ENCODE measurements around the gene RGS6. TPM values are rescaled to one million over a fixed set of nuclear protein-coding genes. Genes with fewer than 3 reads are reported as not detected.
A peak's percentile ranks its signal among the peaks of the same experiment; 100 is the strongest.

RGS6 gene
- polyA plus RNA-seq, 12 donors = 4.9 to 11.4 (median 6.0) TPM; not detected in 1

- DNase-seq = no peak
Measured at GRCh38 chr14:72237722-72238666, 305.8 kb downstream of the RGS6 start.

DNA sequence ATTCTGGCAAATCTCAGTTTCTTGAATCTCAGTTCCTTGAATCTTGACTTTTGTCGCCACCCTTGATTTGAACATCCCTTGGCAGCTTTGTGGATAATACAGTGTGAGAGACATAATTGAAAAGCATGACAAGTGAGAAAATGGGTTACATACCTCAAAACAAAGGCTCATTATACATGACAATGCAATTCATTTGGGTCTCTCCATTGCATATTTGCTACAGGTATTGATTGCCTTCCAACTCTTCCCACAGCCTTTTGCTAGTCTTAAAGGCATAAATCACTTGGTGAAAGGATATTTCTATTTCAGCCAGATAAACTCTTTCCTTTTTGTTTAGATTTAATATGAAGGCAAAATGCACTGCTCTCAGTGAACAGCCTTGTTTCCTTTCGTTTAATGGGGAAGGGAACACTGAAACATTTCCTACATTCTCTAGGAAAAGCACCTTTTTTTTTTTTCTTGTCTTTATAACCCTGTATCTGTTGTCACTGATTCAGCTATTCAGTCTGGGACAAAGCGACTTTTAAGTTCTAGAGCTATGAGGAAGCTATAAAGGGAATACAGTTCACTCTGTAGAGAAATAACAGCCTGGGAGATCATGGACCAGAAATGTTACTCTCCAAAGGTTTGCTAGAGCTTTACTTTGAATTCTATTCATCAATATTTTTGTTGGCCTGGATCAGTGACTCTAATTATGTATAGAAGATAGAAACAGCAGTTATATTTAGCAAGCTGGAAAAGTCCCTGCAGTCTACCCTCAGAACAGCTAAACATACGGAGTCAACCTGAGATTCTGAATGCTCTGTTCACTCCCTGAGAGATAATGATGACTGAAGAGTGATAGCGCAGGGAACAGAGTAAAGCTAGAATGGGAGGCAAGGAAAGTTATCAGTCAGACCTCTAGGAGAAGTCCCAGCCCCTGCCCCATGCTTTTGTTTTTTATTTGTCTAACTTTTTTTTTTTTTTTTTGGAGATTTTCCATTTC is 311.4 kb downstream of the RGS6 start:
- no peak for DNase-seq

DNA sequence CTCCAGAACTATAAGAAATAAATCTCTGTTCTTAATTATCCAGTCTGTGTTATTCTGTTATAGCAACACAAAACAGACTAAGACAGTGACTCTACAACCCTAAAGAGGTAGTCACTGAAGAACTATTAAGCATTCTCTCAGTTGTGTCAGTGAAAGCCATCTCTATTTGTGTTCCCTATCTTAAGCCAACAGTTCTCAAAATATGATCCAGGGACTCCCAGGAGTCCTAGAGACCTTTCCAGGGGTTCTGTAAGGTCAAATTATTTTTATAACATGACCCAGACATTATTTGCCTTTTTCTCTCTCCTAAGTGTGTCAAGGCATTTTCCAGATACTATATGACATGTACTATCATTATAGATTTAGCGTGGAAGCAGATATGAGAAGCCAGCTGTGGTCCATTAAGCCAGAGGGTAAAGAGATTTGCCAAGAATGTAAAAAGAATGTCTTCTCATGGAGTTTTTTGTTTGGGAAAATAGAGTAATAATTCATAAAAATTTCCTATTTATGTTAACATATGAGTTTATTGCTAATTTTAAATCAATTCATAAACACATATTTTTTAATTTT is 315.8 kb downstream of the RGS6 start:
- DNase-seq = no peak

DNA sequence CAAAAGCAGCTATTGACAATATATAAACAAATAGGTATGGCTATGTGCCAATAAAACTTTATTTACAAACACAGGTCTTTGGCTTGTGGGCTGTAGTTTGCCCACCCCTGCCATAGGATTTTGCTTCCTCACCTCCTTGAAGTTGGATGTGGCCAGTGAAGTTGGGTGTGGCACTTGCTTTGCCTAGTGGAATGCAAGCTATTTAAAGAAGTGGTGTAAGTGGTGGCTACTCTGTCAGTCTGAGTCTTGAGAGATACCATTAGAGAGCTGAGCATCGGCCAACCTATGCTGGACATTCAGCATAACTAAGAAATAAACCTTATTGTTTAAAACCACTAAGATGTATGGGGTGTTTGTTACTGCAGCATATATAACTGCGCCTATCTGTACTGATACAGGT is 321.3 kb downstream of the RGS6 start:
- DNase-seq = no peak

DNA sequence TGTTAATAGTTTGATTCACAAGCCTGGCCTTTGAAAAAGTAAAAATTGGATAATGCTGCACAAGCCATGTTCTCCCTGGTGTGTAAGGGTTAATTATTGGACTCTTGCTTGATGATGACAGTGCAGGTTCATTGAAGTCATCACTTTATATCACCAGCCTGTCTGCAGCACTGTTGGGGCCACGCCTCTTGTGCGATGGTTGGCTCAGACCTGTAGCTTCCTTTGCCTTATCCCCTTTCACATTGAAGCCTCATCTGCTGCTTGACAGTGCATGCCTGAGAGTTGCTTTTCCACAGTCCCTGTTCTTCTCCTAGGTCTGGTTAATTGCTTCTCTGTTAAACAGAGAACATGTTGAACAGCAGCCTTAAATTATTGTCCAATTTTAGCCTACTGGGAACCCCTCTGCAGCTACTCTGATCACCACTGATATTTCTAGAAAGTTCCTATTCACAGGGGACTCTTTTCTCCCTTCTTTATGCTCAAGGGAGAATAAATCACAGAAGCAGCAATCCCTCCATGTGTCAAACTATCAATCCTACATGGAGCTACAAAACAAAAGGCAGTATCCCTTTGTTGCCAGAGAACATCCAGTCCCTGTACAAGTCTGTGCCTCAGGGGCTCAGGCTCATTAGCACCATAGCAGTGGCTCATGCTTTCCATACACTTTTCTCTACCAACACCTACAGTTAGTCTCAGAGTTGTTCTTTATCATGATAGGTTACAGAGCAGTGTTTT is 322.1 kb downstream of the RGS6 start:
- DNase-seq = no peak

DNA sequence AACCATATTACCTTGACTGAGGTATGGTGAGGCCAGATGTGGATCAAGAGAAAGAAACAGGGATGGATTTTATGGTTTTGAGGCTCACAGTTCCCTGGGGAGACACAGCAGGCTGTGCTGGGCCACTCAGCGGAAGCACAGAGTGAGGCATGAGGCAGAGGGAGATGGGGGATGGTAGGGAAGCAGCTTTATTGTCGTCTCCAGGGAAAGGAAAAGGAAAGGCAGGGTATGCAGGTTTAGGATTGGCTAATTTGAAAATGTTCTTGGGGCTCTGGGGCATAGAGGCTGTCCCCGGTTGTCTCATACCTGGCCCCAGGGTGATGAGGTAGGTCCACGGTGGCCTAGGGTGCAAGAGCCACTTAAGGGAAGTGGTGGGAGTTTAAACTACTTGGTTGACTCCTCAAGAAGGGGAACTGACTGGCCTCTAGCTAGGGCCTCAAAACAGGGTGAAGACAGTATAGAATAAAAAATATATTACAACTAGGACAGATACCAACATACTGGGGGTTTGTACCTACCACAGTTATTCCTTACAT is 322.8 kb downstream of the RGS6 start:
- DNase-seq = no peak

- DNase-seq = no peak
Measured at GRCh38 chr14:72256055-72256454, 323.8 kb downstream of the RGS6 start.

- no peak for DNase-seq
Measured at GRCh38 chr14:72261068-72261467, 328.8 kb downstream of the RGS6 start.

GRCh38 chr14:72262771-72263170 is 330.5 kb downstream of the RGS6 start:
- no peak for DNase-seq

DNA sequence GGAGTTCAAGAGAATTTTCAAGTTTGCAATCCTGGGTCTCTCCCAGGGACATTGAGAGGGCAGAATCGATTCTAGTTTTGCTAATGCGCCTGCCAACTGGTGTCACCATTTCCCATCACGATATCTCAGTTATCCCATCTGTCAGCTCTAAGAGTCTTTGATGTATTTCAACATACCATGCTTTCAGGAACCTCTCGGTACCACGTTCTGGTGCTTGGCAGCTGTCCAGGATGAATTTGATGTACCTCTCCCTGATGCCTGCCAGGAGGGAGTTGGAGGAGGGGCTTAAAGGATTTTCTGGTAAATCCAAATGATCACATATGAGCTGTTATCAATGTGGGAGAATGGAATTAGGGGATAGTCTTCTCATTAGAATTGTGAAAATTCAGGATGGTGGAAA is 332.5 kb downstream of the RGS6 start:
- DNase-seq = no peak

DNA sequence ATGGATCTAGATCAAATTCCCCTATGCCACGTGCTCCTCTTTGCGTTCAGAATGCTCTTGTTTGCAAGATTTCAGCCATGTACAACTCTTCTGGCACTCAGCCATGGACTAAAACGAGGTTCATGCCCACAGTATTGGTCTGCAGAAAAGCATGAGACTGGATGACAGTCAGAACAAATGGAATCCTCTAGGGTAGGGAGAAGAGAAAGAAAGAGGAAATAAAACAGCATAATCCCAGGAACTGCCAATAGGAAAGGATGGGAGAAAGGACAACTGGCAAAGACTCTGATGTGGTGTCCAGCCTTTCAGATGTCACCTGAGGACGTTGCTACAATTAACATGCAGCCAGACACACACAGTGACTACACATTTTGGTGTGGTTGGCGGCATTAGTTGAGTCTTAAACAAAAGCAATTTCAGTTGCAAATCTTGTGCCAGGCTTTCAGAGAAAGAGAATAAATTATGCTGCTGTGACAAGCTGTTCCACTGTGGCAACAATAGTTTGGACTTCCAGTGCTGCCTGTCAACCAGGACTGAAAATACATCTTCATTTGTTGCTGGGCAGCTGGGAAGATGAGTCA is 338.0 kb downstream of the RGS6 start:
- DNase-seq = no peak

DNA sequence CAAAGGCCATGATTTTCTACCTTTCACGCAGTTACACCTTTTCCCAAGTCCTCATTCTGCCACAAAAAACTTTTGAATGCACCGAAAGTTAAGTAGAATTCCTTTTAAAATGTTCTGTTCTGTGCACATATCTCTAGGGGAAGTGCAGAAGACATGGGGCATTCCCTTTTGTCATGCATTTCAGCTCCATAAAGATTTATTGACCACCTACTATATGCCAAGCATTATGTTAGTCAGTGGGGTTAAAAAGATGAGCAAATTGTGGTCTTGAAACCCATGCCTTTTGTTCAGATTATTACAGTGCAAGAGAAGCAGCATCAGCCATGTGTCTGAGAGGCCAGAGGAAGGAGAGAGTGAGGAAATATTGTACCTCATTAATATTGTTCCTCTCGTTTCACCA is 338.5 kb downstream of the RGS6 start:
- no peak for DNase-seq

- no peak for DNase-seq
Measured at GRCh38 chr14:72275242-72275641, 343.0 kb downstream of the RGS6 start.

DNA sequence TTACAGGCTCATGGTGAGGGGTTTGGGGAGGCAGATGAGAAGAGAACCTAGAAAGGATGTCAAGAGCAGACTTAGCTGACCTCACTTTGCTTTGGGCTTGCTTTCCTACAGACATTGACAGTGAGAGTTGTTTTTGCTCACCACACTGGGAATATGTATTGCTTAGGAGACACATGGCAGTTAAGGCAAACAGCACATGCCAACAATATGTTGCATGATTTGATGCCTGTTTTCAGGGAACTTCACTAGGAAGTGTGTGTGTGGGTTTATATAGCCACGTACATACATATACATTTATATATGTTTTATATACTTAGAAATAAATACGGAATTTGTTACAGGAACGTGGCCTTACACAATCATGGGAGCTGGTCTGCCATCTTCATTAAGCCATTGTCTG is 346.1 kb downstream of the RGS6 start:
- DNase-seq = no peak

DNA sequence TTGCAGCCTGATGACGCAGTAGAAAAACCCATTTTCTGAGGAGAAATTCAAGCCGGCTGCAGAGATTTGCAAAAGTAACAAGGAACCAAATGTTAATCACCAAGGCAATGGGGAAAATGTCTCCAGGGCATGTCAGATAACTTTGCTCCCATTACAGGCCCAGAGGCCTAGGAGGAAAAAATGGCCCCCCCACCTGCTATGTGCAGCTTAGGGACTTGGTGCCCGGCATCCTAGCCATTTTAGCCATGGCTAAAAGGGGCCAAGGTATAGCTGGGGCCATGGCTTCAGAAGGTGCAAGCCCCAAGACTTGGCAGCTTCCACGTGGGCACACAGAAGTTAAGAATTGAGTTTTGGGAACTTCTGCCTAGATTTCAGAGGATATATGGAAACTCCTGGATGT is 351.9 kb downstream of the RGS6 start:
- no peak for DNase-seq

DNA sequence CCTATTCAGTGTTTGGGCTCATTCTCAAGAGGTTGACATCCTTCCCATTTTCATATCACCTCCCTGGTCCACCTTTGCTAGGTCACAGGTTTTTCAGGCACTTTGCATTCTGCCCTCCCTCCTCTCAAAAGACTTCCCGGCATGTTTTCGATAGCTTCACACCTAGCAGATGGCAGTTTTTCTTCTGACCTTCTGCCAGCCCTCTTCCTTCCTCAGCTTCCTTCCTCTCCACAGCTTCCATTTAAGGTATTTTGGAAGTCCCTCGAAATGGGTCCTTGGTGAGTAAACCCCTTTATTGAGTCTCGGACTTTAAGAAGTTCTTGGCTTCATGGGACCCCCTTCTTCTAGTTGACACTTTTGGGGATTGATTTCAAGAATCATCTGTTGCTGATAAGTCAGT is 358.0 kb downstream of the RGS6 start:
- no peak for DNase-seq

DNA sequence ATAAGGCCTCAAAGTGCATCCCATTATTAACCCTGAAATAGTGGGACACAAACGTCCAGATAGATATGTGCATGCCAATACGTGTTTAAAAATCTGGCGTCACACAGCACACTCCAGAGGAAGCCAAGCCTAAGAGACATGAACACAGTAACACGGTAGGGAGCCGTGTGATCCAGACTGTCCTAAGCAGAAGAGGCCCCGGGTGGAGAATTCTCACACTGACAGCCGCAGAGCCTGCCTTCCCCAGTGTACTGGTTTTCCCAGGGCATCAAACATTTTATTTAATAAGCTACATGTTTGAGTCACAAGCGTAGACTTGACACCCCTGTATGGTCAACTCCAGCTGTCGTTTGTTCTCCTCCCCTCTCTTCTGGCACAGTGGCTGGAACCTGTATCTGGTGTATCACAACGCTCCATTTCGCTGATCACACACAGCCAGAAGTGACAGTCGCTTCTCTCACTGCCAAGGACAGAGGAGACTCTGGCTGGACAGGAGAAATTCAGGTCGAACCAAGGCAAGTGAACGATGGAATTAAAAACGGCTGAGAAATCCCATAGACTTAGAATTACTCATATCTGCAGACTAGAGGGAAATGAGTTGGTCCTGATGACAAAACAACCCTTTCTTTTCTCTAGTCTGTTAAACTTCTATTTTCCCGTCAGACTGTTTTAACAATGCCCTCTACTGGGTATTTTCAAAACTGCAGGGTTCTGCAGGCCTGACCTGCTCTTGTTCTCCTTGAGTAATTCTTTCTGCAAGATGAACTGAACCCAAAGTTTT is 359.9 kb downstream of the RGS6 start:
- peak; percentile 82 for DNase-seq

GRCh38 chr14:72292689-72293024 is 360.4 kb downstream of the RGS6 start:
- DNase-seq = no peak

GRCh38 chr14:72301352-72301751 is 369.1 kb downstream of the RGS6 start:
- no peak for DNase-seq

GRCh38 chr14:72303930-72304329 is 371.7 kb downstream of the RGS6 start:
- DNase-seq = no peak
